ENCODE data around the gene ARNT2. TPM values are rescaled to one million over a fixed set of nuclear protein-coding genes. Genes with fewer than 3 reads are reported as not detected.

Gene ARNT2
- total and polyA plus RNA-seq, 12 donors: 2.0 to 6.4 (median 3.5) TPM

Small RNAs within 50 kb of the gene (microRNA-seq; reads per million reads assigned to microRNA genes)
- 0 reads per million in 3 donors for gene MIR5572

Other genes with a start within 250 kb of the ARNT2 start
- gene CTXND1, start 152.2 kb upstream of the ARNT2 start, total RNA-seq: 10 to 100 TPM in 1 of 9 donors, 1 to 10 TPM in 7, under 1 TPM in 1; 0.55 to 13.2 (median 4.8) TPM
- gene CTXND1, start 152.2 kb upstream of the ARNT2 start, polyA plus RNA-seq: 10 to 100 TPM in 1 of 3 donors, 1 to 10 TPM in 2; 1.6 to 17.4 (median 3.0) TPM